Left renal pelvis (tissue), 4 donors: ENCODE data around the gene MAP3K1. TPM values are rescaled to one million over a fixed set of nuclear protein-coding genes. Genes with fewer than 3 reads are reported as not detected.
"Not testable (repeated sequence)": the region's sequence is repeated elsewhere in the genome, so short reads cannot be mapped to it uniquely, and the experiment has no call there.

Experiments used
- DNase-seq, 4 donors: peaks; one replicate each; pipeline ENCODE4 v3.0.0-alpha.2; 2013; ENCODE audit warnings: low read depth in 4 of 4, low spot score in 3 of 4
- polyA plus RNA-seq, 4 donors: library from polyadenylated mRNA; unstranded; fragments of 120-200 nt; gene quantifications; one replicate each; pipeline ENCODE4 v1.2.1, GENCODE V29; 2013; ENCODE audit not compliant: insufficient read length in 4 of 4

MAP3K1 gene
- polyA plus RNA-seq, 4 donors: 27.7 to 98.9 (median 88.4) TPM

DNA sequence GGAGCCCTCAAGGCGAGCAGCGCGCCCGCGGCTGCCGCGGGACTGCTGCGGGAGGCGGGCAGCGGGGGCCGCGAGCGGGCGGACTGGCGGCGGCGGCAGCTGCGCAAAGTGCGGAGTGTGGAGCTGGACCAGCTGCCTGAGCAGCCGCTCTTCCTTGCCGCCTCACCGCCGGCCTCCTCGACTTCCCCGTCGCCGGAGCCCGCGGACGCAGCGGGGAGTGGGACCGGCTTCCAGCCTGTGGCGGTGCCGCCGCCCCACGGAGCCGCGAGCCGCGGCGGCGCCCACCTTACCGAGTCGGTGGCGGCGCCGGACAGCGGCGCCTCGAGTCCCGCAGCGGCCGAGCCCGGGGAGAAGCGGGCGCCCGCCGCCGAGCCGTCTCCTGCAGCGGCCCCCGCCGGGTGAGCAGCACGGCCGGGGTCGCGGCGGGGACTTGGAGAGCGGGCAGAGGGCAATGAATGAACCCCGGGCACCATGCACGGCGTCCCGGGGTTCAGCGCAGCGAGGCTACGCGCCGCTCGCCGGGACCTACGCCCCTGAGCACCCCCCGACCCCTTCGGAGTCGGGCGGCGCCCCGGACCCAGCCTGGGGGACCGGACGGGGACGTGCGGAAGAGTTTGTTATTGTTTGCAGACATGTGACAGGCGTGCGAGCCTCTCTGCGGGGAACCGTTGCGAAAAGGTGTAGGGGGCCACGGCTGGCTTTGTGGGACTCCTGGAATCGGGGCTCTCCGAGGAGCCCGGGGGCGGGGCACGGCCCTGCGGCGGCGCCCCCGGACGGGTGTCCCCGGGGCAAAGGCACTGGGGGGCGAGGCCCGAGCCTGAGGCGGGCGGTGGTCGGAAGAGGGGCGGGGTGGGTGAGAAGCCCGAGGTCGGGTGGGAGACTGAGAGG, 553 bp downstream of the MAP3K1 start:
- no peak for DNase-seq

DNA sequence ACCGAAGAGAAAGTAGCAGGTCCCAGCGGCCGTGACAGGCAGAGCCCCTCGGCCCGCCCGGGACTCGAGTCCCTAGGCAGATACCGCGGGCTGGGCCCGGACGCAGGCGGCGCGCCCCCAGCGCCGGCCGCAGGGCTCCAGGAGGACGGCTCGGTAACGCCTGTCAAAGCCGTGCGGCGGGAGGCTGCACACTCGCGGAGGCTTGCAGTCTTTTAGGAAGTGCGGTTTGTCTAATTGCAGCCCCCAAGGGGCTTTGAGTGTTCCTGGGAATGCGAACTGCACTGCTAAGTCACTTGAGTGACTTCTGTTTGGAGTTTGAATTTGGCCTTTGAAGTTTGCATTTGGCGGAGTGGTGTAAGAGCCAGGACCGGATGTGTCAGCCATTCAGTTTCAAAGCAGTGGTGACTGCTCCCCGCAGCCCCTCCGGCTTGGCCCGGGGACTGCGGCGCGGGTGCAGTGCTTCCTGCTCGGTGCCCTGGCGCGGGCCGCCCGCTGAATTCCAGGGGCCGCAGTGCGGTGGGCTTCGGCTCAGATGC, 1.3 kb downstream of the MAP3K1 start:
- no peak for DNase-seq

DNA sequence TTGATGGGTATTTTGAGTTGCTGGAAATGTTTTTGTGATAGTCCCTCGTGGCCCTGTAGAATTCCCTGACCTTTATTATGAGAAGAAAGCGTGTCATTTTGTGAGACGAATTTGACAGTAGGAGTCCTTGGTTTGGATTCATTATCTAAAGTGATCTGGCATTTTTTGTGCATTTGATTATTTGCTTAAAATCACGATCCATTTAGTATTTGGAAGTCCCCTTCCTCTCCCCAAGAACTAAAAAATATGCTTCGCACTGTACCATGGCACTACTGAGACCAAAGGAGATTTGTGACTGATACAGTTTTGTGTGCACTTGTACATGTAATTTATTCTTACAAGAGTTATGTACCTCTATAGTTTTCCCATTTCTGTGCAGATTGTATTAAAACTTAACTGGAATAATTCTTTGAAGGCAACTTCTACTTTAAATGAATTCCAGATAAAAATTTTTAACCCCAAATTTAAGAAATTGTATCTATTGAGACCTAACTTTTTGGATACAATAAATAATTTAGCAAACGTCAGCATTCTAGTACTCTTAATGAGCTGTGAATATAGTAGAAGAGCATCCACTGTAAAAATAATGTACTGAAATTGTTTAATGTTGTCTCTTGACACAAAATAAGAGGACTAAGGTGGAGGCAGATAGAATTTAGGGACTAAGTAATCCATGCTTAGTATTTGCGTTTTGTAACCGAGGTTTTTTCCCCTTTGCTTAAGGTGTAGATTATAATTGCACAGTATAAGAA, 2.1 kb downstream of the MAP3K1 start:
- DNase-seq: no peak

DNA sequence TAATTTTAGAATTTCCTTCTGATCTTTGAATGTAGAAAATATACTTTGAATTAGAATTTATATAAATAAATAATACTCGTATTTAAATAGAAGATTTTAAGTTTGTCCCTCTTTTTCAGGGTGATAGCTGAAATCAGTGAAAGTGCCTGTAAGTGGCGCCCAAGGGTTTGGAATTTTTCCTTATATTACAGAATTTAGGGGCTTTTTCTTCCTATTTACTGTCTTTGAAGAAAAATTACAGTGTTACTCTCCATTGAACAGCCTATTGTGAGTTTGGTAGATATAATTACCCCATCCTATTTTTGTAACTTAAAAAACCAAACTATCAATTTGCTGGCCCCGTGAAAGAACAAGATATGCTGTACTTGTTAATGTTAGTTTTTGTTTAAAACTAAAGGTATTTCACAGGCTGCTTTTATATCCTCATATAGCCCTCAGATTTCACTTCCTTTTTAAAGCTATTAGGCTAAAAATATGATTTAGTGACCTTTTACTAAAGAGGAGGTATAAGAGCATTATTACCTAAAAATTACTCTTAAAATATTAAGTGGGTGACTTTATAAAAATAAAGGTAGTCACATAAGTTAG, 3.2 kb downstream of the MAP3K1 start:
- no peak for DNase-seq

DNA sequence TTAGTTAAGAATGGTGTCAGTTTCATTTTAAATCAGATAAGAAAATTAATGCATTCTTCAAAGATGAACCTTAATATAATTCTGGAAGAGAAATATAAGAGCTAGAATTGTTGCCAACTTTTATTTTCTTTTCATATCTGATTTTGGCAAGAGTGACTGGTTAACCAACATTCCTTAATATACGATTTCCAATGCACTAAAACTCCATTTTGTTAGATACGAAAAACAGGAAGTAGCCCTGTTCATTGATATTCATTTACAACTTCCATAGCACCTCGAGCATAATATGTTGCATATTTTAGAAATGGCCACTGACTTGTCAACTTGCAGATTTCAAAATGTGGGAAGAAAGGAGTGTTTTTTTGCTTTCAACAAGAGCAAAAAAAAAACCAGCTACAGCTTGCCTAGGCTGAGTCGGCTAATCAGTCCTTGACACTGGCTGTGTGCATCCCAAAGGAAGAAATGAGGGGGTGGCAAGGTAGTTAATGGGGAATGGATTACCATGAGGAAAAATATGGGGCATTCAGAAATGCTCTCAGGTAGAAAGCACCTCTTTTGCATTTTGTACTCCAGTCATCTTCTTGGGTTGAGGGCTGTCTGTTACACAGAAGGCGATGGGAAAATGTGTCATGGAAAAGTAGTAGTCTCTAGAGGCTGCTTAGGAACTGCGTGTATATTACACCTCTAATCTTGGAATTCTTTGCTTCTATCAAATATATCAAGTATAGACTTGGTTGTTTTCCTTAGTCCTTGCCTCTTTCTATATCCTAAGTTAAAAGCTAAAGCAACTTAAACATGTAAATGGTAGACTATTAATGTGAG, 3.9 kb downstream of the MAP3K1 start:
- no peak for DNase-seq

DNA sequence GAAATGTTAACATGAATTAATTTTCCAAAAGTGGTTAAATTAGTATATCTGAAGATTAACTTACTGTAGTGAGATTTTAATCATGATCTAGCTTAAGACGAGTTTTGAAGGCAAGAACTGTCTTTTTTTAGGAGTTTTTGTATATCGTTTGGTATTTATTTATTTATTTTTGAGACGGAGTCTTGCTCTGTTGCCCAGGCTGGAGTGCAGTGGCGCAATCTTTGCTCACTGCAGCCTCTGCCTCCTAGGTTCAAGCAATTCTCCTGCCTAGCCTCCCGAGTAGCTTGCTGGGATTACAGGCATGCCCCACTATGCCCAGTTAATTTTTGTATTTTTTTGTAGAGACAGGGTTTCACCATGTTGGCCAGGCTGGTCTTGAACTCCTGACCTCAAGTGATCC, 6.5 kb downstream of the MAP3K1 start:
- not testable (repeated sequence) for DNase-seq

DNA sequence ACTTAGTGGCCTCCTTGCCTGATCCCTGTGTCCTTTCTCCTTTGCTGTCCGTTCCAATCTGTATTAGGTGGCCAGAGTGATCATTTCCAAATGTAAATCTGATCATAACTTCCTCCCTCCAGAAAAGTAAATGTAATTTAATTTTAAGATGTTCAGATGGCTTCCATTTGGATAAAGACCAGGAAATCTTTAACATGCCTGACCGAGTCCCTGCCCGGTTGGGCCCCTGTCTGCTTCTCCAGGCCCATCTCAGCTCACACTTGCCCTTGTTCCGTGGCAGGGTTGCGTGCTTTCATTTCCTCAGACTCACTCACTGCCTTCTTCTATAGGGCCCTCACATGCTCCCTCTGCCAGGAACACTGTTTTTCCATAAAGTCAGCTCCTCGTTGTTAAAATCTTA, 7.6 kb downstream of the MAP3K1 start:
- DNase-seq: no peak

DNA sequence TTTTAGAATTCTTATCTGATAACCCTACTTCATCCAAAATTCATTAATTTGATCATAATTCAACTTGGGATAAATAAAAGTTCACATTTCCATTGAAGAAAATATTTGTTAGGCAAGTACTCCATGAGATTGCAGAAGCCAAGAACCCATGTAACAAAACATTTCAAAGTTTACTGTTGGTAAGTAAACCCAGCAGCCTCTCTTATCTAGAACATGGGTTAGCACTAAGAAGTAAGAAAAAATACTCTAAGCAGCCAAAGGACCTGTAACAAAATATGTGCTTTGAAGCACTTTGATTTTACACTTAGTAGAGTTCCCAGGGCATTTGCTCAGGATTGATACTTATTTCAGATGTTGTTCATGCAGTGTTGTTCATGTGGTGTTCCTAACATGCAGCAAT, 8.7 kb downstream of the MAP3K1 start:
- DNase-seq: no peak

DNA sequence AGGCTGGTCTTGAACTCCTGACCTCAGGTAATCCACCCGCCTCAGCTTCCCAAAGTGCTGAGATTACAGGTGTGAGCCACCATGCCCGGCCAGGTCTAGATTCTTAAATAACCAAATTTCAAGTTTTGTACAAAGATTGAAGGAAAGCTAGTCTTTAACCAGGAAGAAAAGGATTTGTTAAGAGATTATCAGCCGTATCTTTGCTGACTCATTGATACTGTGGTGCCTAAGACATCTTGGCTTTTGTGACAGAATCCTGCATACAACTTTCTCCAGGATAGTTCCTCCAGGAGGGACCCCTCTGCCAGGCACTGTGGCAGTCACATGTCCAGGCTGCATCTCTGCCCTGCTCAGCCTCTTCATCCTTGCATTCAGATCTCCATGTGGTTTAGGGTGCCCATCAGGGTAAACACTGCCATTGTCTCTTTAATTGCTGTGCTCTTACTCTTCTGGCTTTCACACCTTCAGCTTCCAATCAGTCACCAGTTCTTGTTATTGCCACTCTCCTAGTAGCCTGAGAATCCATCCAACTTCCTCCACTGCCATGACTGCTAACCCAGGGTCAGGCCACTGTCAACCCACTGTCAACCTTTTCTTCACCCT, 10.0 kb downstream of the MAP3K1 start:
- no peak for DNase-seq

DNA sequence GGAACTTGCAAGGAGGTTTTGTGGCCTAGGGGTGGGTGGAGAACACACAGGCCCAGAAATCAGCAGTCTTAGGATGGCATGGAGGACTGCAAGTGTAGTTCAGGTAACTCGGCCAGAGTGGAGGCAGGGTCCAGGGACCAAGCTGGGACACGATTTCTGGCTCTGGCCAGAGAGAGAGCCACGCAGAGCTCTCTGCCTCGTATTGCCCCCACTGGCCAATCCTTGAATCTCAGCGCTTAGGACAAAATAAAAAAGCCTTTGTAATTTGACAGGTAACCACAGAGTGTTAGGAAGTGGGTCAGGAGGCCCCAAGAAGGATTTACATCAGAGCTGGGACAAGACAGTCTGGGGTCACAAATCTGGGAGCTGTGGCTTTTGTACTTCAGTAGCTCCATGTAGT, 11.7 kb downstream of the MAP3K1 start:
- DNase-seq: no peak

DNA sequence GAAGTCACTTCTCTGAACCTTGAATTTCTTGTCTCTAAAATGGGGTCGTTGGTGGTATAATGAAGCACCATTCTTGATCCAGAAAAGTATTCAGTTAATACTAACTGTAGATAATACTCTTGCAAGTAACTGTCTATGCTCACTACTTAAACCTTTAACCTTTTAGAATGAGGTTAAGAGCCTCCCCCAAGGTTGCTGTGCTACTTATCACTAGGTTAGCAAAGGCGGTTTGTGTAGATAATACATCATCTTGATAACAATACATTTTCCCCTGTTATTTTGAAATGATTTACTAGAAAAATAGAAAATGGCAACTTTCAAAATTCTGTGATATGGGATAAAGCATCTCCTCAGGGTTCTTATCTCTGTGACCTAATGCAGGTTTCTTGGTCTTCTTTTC, 12.6 kb downstream of the MAP3K1 start:
- no peak for DNase-seq

DNA sequence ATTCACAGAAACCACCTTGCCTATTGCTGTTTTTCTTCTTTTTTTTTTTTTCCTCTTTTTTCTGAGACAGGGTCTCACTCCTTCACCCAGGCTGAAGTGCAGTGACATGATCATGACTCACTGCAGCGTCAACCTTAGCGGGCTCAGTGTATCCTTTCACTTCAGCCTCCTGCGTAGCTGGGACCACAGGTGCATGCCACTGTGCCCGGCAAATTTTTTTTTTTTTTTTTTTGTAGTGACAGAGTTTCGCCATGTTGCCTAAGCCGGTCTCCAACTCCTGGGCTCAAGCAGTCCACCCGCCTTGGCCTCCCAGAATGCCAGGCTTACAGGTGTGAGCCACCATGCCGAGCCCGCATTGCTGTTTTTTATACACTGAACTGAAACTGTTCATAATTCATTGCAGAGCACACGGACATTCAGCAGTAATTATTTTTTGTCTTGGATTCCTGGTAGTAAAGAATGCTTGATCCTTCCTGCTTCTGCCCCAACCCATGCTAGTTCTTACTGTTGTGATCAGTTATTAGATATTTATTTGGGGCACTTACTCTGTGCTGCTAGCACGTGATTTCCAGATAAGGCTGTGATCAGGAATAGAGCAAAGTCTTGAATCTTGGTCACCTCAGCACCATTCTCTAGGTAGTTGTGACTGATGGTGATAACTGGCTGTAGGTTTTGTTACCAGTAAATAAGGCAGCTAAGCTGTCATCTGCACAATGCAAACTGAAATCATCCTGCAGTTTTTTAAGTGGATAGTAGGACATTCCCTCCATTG, 14.0 kb downstream of the MAP3K1 start:
- no peak for DNase-seq

DNA sequence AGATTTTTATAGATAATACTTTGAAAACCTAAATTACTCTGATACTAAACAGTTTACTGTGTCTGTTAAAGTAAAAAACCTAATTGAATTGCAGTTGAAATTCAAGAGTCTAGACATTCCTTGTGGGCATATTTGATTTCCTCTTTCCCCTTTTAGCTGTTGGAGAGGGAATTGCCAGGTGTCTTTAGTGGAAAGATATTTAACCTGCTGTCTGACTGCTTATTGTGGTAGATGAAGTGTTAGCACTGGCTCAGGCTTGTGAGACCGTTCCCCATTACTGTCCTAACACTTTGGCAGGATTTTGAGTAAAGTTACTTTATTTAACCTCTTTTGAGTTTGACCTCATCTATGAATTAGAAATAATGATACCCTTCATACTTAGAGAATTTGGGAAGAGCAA, 16.4 kb downstream of the MAP3K1 start:
- DNase-seq: no peak

DNA sequence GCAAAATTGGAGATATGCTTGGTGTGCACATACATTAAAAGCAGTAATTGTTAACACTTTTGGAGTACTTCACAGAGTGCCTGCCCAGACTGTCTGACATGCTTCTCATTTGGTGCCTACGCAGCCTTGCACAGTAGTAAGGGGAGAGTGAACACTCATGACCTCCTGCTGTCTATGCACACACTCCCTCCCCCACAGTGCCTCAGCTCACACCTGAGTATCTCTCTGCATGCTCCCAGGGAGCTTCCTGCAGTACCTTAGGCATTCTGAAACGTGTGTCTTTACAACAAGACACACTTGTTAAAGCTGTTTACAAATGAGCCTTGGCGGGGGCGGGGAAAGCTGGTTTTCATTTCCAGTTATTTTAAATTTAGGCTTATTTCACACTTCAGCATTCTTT, 18.0 kb downstream of the MAP3K1 start:
- DNase-seq: no peak

DNA sequence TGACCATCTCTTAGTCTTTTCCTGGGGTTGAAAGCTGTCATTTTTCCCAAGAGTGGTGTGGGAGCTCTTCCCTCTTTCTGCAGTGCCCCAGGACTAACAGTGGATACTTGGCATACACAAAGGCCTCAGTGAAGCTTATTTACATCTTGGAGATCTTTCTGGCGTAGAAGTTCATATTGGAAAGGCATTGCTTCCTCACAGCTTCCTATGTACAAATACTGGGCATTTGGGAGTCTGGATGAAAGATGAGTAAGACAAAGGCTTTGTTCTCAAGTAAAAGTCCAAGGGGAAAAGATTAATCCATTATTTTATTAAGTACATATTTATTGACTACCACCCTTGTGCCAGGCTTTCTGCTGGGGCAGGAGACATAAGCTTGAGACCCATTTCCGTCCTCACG, 22.0 kb downstream of the MAP3K1 start:
- DNase-seq: no peak

DNA sequence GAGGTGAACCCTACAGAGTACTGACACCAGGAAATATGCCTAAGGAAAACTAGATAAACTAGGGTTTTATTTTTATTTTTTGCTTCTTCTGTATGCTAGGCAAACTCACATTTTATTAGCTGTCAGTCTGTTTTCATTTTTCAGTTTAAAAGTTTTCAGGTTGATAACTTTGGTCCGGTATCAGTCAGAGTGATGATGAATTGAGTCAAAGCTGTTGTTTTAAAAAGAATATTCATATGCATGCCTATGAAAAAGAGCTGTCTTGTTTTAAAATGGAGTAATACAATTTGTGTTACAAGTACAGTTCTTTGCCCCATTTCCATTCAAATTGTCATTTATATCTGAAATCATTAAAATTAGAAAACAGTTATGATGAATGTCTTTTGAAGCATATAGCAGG, 22.6 kb downstream of the MAP3K1 start:
- no peak for DNase-seq

DNA sequence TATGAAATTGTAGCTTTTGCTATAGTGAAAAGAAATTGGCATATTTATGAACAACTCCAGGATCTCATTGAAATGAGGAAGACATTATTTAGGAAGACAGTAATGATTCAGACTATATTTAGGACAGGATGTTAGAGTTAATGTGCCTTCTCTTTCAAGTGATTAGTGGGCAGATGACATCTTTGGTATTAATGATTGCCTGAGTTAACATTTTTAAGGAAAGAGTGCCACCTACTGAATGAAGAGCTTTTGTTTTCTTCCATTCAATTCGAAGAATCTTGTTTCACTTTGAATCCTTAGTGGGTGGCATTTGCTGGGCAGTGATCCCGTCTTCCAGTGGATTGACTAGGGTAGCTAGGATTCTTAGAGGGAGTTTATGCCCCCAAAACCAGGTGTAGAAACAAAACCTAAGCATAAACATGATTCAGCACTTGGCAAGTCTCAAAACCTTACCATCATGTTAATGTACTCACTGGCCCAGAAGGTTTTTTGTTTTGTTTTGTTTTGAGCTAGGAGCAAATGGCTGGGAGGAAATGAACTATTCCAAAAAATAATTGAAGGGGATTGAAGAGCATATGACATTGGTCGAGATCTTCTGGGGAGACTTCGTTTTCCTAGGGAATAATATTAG, 23.2 kb downstream of the MAP3K1 start:
- DNase-seq: peak in 1 of 4 donors; percentile 60

DNA sequence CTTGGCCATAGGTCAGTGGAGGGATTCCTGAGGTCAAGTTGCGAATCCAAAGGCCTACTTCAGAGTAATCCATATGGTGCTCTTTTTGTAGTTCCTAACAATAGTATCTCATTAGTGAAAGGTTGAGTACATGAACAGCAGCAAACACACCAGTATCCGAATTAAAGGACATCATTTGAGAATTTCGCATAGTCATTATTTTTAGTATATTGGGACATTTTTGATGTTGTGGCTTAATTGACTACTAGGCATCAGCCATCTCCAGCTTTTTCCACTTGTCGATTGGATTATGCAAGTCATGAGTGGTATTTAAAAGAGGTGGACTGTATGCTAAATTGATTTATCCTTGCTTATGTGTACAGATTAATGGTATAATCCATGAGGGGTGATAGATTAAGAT, 23.7 kb downstream of the MAP3K1 start:
- DNase-seq: no peak

DNA sequence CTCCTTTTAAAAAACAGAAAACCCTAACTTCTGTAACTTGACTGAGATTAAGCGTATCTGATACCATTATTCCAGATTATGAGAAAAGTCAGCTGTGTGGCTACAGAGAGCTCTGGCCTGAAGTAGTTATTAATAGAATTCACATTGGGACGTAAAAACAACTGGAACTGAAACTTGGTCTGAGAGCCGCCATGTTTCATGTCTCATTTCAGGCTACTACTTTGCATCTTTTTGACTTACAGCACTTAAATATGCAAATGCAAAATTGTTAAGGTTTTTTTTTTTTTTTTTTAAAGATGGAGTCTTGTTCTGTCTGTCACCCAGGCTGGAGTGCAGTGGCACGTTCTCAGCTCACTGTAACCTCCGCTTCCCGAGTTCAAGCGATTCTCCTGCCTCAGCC, 25.2 kb downstream of the MAP3K1 start:
- DNase-seq: no peak
